Endothelial cell of umbilical vein (primary cell): ENCODE measurements around the gene CHST14. TPM values are rescaled to one million over a fixed set of nuclear protein-coding genes. Genes with fewer than 3 reads are reported as not detected.

ENCODE experiments used
- BruUV-seq: library from RNA; stranded (reverse); fragments of 400-500 nt; replicated peaks from 2 replicates; lab custom pipeline; 2021; lab: Mats Ljungman, UMichigan
- CTCF ChIA-PET: fragments of 300-600, 350-600 bp; sonication (Branson Sonifier 250); formaldehyde crosslinking; loops from one replicate; lab custom pipeline; 2021; ENCODE audit warnings: antibody characterized with exemption, inconsistent platforms; lab: Charles Lee
- POLR2A ChIA-PET: fragments of 300-600, 350-600 bp; sonication (Branson Sonifier 250); formaldehyde crosslinking; loops from one replicate; lab custom pipeline; 2021; ENCODE audit warnings: antibody characterized with exemption, inconsistent platforms; lab: Charles Lee
- DNase-seq: peaks from one replicate; pipeline ENCODE4 v3.0.0-alpha.2; 2011; ENCODE audit warnings: low read depth, low spot score
- FAIRE-seq: peaks from 2 replicates; lab custom pipeline; 2011; peaks lifted over from hg19 to GRCh38; lab: Jason Lieb, UNC
- H2AFZ ChIP-seq: 2 replicates; pipeline ENCODE4 v1.6.0; 2012; ENCODE audit warnings: low read depth, low read length, control low read depth, inconsistent platforms
- H3K27ac ChIP-seq: 2 replicates; pipeline ENCODE4 v1.5.1; 2011; ENCODE audit warnings: low read depth, mild to moderate bottlenecking, control low read depth, low read length, moderate library complexity; ENCODE audit not compliant: insufficient read depth
- H3K27me3 ChIP-seq, 2 experiments: 2 replicates each; pipeline versions ENCODE4 v1.6.0 to v1.6.1; 2011; ENCODE audit warnings: low read length in 2 of 2, mixed read lengths in 1 of 2; ENCODE audit not compliant: control insufficient read depth in 2 of 2, insufficient read depth in 2 of 2
- H3K36me3 ChIP-seq, 2 experiments: 2 replicates in 1 of 2; 3 replicates in 1 of 2; pipeline ENCODE4 v1.5.1; 2011; ENCODE audit warnings: low read length in 2 of 2, mild to moderate bottlenecking in 1 of 2, moderate library complexity in 1 of 2; ENCODE audit not compliant: control insufficient read depth in 2 of 2, insufficient read depth in 2 of 2; ENCODE audit errors: extremely low read depth in 1 of 2
- H3K4me1 ChIP-seq: 3 replicates; pipeline ENCODE4 v1.5.1; 2011; ENCODE audit warnings: mild to moderate bottlenecking, low read length; ENCODE audit not compliant: control insufficient read depth, insufficient read depth; ENCODE audit errors: extremely low read depth
- H3K4me2 ChIP-seq: 2 replicates; pipeline ENCODE4 v1.6.1; 2011; ENCODE audit warnings: low read length, control low read depth, mixed read lengths; ENCODE audit not compliant: insufficient read depth
- H3K4me3 ChIP-seq, 3 experiments: fragments of 200-600 bp in 1 of 3; sonication (generic), shearing (Covaris generic) in 1 of 3; replicated peaks in 1 of 3; 2 replicates each; pipeline ENCODE4 v1.5.1; 2011 to 2016; ENCODE audit warnings: control low read depth in 3 of 3, low read length in 3 of 3, mild to moderate bottlenecking in 2 of 3, inconsistent platforms in 1 of 3, low read depth in 1 of 3, moderate library complexity in 1 of 3; ENCODE audit not compliant: insufficient read depth in 1 of 3
- H3K79me2 ChIP-seq: 2 replicates; pipeline ENCODE4 v1.6.0; 2012; ENCODE audit warnings: low read length, inconsistent platforms; ENCODE audit not compliant: control insufficient read depth, insufficient read depth
- H3K9ac ChIP-seq: replicated peaks from 2 replicates; pipeline ENCODE3; 2011; ENCODE audit warnings: low read length, control low read depth; ENCODE audit not compliant: insufficient read depth; ENCODE audit errors: extremely low read depth
- H3K9me1 ChIP-seq: replicated peaks from 3 replicates; pipeline ENCODE4 v1.6.0; 2011; ENCODE audit warnings: mild to moderate bottlenecking, low read length; ENCODE audit not compliant: control insufficient read depth, insufficient read depth; ENCODE audit errors: extremely low read depth
- H3K9me3 ChIP-seq: replicated peaks from 2 replicates; pipeline ENCODE4 v1.5.1; 2012; ENCODE audit warnings: low read length, inconsistent platforms; ENCODE audit not compliant: control insufficient read depth, insufficient read depth
- H4K20me1 ChIP-seq: replicated peaks from 2 replicates; pipeline ENCODE3; 2011; ENCODE audit warnings: mild to moderate bottlenecking, low read length; ENCODE audit not compliant: control insufficient read depth, insufficient read depth; ENCODE audit errors: extremely low read depth
- CTCF ChIP-seq, 2 donors: IDR thresholded peaks; 1 replicate in 1 of 2; 2 replicates in 1 of 2; pipeline ENCODE4 v1.5.1; 2011; ENCODE audit warnings: low read length in 2 of 2, mild to moderate bottlenecking in 2 of 2, moderate library complexity in 2 of 2, control low read depth in 1 of 2, inconsistent platforms in 1 of 2, low read depth in 1 of 2; ENCODE audit not compliant: insufficient read depth in 1 of 2; ENCODE audit errors: extremely low read depth in 1 of 2
- EZH2 ChIP-seq: IDR thresholded peaks from 2 replicates; pipeline ENCODE4 v1.6.1; 2012; ENCODE audit warnings: borderline replicate concordance, low read depth, mild to moderate bottlenecking, moderate library complexity, low read length, inconsistent platforms; ENCODE audit not compliant: severe bottlenecking
- FOS ChIP-seq: IDR thresholded peaks from 2 replicates; pipeline ENCODE4 v1.6.1; 2011; ENCODE audit warnings: mild to moderate bottlenecking, low read length, moderate library complexity, borderline replicate concordance; ENCODE audit not compliant: insufficient read depth
- GATA2 ChIP-seq: IDR thresholded peaks from 2 replicates; pipeline ENCODE4 v1.7.0; 2011; ENCODE audit warnings: low read depth, mild to moderate bottlenecking, moderate library complexity, mixed read lengths, low read length; ENCODE audit not compliant: insufficient read length, insufficient read depth
- JUN ChIP-seq: IDR thresholded peaks from 2 replicates; pipeline ENCODE4 v1.6.1; 2011; ENCODE audit warnings: borderline replicate concordance, low read depth; ENCODE audit not compliant: insufficient read length, insufficient read depth
- MYC ChIP-seq: IDR thresholded peaks from one replicate; pipeline ENCODE4 v1.6.1; 2011; ENCODE audit warnings: mild to moderate bottlenecking, low read depth, low read length
- POLR2A ChIP-seq: IDR thresholded peaks from 2 replicates; pipeline ENCODE4 v1.6.1; 2012; ENCODE audit warnings: low read depth, mild to moderate bottlenecking, control low read depth, low read length
- POLR2AphosphoS5 ChIP-seq: IDR thresholded peaks from 2 replicates; pipeline ENCODE4 v1.6.1; 2012; ENCODE audit warnings: low read depth, mild to moderate bottlenecking, control low read depth, low read length, moderate library complexity; ENCODE audit not compliant: insufficient read depth
- dilution Hi-C: fragments of 300-500 bp; cut with MboI; formaldehyde crosslinking; loops from one replicate; pipeline ENCODE4 v1.15.0; 2019; ENCODE audit warnings: low sequenced_read_pairs; ENCODE audit not compliant: extremely low pct_ligation_motif_present
- intact Hi-C: fragments of 100-400 bp; cut with micrococcal nuclease; formaldehyde crosslinking; loops from one replicate; pipeline ENCODE4 v1.10.0; 2022
- polyA plus RNA-seq, 4 experiments: library from polyadenylated mRNA; depleted of rRNA in 3 of 4; stranded (reverse) in 3 of 4; unstranded in 1 of 4; fragments of >200 nt; gene quantifications; 2 replicates each; pipeline versions ENCODE4 v1.2.1 to v1.2.3, GENCODE V29; 2011 to 2012; ENCODE audit warnings: missing spikeins in 1 of 4
- total RNA-seq: library from RNA; stranded (reverse); gene quantifications from 2 replicates; pipeline ENCODE4 v1.2.3, GENCODE V29; 2021
- TF ChIP-seq, protein P1 (sequence below): IDR thresholded peaks from 2 replicates; pipeline ENCODE4 v1.6.1; 2011; ENCODE audit not compliant: insufficient read depth, insufficient read length

The CHST14 gene
- total and polyA plus RNA-seq, 2 donors (not counting 3 experiments of a cell fraction or from before 2014, with no cell fraction given), result 35.1 to 49.2 TPM

DNA sequence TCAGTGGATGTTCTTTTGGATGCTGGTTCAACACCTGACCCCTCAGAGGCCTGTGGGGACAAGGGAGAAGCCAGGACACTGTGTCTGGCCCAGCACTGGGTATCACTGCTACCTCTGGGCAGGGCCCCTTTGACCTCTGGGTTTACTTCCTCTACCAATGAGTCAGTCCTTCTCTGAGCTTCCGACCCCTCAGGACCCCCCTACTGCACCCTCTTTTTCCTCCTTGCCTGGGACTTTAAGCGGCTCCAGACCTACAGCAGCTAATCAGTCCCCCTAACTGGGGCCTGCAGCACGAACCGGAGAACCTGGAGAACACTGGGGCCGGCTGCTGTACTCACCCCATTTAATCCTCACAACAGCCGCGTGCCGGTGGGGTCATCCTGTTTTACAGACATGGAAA is 3.8 kb downstream of the CHST14 start:
- no peak overlapping the region for H3K4me2 ChIP-seq
- no peaks in the 10 kb centered on the region for H4K20me1 ChIP-seq
- POLR2A ChIA-PET, result no interaction called here
- no TSS peak for BruUV-seq
- no peak overlapping the region for H2AFZ ChIP-seq
- H3K4me1 ChIP-seq, result peaks cover 6% of the 10 kb centered on the region
- dilution Hi-C loops (no loop called here), intact Hi-C loops (no loop called here)
- H3K27me3 ChIP-seq, result peaks cover 8 to 9% of the 10 kb centered on the region in 2 experiments
- FAIRE-seq (no peak), DNase-seq (no peak)
- H3K4me3 ChIP-seq, result no peak overlapping the region
- CTCF ChIA-PET, result interaction anchor here (0.6 to 1.3 kb wide), 2 partner anchors 9 to 33 kb away, joined by 3 to 6 read pairs; no protein-coding TSS in a partner anchor
- no peak overlapping the region for H3K27ac ChIP-seq
- TF ChIP-seq CTCF (IDR thresholded peaks at IDR 0.05; ENCODE audit: extremely low read depth in 1 of 2, insufficient read depth in 1 of 2, low read depth in 1 of 2, low read length in 2 of 2) (no peak), JUN (no peak), MYC (no peak), GATA2 (no peak), POLR2A (no peak), POLR2AphosphoS5 (no peak), EZH2 (no peak), FOS (no peak)
- TF ChIP-seq, protein P1, sequence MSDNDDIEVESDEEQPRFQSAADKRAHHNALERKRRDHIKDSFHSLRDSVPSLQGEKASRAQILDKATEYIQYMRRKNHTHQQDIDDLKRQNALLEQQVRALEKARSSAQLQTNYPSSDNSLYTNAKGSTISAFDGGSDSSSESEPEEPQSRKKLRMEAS, result no peak
- H3K36me3 ChIP-seq, result no peaks in the 10 kb centered on the region
- H3K9ac ChIP-seq, result no peak overlapping the region
- no peaks in the 10 kb centered on the region for H3K9me3 ChIP-seq
- no peaks in the 10 kb centered on the region for H3K9me1 ChIP-seq
- H3K79me2 ChIP-seq, result no peaks in the 10 kb centered on the region
